HS-27A (cell line): ENCODE measurements around the gene ALDH5A1.
"Not testable (repeated sequence)": the region's sequence is repeated elsewhere in the genome, so short reads cannot be mapped to it uniquely, and the experiment has no call there.

Experiments used
- DNase-seq: peaks from one replicate; pipeline ENCODE4 v3.0.0-alpha.2; 2012; ENCODE audit warnings: low read depth, missing footprints

ALDH5A1 gene

DNA sequence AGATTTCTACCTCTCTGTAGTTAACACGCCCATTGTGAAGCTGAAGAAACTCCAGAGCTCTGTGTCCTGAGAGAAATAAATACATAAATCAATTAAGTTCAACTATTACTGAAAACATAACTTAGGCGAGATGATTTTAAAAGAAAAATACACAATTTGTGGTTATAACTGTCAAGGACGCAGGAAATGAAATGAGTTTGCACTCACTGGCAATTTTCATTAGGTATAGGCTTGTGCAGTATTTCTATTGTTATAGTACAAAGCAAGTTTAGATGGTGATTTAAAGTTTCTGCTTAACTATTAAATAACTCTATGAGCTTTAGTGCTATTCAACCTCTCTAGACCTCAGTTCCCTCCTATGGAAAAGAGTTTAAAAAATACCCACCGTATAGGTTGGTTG is 8.7 kb upstream of the ALDH5A1 start:
- DNase-seq = no peak

DNA sequence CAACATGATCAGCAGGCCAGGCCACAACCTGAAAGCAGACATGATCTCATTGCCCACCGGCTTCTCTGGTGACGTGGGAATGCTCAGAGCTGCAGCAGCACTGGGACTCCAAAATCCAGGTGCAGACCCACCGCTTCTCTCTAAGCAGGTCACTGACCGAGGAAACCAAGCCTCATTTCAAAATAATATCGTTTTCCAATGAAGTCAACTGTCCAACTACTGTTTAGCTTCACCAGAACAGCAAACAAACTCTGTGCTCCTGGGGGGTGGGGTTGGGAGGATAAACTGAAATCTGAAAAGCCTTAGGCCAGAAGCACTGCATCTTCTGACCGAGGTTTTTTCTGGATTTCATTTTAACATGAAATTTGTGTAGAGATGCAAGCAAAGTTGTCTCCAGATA is 5.3 kb upstream of the ALDH5A1 start, which contains the start of gene GPLD1:
TSS of gene GPLD1 (minus strand) at position 109 of the 400 bp plus-strand sequence. CDS start at position 42, 67 bp downstream.
- no peak for DNase-seq

DNA sequence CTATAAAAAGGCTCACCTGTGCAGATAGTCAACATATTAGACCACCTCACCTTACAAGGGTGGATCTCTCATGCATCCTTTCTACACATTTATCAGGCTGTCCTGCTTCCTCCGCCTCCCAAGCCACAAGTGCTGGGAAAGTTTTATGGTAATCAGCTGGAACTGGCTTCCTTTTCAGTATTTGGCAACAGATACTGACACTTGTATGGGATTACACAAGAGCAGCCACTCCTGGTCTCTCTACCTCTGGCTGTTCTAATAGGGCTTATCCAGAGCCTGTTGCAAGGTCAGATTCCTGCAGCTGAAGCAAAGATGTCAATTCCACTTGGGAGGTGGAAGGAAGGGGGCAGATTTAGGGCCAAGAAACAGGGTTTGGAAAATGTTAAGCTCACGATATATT is 4.9 kb upstream of the ALDH5A1 start:
- DNase-seq = no peak

DNA sequence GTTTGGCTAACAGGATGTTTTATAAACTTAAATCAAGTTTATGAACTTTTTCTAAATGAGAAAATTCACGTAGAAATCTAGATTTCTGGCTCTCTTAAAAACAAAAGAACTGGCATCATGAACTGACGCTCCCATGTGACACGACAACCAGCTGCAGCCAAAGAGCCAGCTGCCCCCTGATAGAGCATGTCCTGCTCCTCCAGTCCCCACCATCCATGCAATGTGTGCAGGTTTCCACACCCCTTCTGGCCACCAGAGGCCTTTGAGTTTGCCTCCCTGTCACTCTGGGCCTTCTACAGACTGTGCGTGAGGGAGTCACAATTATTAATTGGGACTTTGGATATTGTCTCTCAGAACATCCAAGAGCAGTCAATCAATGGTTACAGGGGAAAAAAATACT is 3.8 kb upstream of the ALDH5A1 start:
- DNase-seq = no peak

DNA sequence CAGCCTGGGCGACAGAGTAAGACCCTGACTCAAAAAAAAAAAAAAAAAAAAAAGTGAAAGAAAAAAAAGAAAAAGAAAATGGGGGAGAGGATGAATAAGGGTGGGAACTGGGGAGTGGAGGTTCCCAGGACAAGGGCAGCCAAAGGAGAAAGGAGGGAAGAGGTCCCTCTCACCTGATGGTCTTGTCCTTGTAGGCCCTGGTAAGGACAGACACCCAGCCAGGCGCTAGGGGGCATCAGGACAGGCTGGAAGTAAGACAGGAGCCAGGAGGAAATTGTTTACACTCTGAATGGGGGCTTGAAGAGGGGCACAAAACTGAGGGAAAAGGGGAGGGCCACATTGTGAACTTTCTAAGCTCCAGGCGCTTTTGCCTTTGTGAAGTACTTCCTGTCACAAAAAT is 2.3 kb upstream of the ALDH5A1 start:
- DNase-seq = no peak

DNA sequence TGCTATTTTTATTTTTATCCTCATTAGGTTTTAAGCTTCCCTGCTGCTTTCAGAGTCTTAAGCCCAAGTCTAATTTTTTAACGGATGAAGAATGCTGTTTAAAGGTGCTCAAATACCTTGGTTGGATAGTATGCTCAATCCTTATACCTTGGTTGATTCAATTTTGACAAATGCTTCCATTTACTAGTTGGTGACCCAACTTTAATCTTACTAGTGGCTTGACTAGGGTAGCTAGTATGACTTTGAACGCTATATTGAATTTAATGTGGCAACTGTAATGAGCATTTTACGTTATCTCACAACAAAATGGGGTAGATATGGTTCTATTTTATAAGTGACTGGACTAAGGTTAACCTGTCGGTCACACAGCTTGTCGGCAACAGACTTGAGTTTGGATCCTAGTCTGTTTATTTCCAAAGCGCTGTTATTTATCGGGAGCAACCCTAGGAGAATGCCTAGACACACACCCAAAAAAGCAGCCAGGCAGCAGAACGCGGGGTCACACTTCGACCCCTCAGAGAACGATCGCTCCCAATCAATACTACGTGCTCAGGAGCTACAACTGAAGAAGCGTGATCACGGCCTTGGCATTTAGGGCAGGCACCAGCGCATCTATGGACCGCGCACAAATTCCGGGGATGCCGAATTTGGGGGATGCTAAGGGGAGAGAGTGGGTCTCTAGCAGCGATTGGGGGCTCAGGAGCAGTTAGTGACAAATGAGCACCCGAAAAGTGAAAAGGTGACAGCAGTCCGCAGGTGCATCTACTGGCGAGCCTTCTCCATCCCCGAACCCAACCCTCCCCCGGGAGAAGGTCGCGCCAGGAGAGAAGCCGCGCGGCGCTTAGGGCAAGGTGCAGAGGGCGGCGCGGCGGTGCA is 586 bp upstream of the ALDH5A1 start:
- no peak for DNase-seq

DNA sequence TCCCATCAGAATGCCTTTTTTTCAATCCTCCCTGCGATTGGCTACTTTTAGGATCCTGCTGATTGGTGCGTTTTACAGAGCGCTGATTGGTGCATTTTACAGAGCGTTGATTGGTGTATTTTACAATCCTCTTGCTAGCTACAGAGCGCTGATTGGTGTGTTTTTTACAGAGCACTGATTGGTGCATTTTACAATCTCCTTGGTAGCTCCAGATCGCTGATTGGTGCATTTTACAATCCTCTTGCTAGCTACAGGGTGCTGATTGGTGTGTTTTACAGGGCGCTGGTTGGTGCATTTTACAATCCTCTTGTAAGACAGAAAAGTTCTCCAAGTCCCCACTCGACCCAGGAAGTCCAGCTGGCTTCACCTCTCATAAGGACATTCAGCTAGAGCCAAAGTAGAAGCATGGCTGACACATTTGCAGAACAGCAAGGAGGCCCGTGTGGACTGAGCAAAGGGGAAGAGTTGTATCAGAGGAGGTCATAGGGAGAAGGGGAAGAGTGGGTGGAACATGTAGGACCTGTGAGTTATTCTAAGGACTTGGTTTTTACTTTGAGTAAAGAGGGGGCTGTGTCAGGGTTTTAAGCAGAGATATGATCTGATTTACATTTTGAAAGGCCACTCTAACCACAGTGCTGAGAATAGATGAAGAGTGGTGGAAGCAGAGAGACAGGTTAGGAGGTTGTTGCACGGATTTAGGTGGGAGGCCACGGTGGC is 2.6 kb downstream of the ALDH5A1 start:
- no peak for DNase-seq

DNA sequence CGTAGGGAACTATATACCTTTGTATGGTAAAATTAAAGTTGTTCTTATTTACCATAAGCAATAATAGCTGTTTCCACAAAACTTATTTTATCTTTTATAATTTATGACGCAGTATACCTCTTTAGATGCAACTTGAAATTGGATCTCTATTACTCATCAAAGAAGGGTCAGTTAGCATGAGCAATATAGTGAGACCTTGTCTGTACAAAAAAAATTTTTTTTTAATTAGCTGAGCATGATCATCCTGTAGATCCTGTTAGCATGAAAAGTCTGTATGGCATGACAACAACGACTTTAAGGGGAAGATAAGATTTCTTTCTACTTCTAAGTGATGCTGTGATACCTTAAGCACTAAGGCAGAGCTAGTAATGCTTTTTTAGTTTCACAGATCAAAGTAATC is 5.9 kb downstream of the ALDH5A1 start:
- DNase-seq = no peak

DNA sequence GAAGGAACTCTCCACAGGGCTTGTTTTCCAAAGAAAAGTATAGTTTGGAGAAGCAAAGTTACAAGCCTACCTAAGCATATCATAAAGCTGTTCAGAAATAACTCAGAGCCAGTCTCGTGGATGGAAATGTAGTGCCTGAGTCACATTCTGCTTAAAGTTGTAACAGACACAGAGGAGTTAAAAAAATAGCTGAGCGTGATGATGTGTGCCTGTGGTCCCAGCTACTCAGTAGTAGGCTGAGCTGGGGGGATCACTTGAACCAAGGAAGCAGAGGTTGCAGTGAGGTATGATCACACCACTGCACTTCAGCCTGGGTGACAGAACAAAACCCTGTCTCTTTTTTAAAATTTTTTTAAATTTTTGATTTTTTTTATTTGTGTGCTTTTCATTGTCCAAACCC is 6.6 kb downstream of the ALDH5A1 start:
- no peak for DNase-seq

DNA sequence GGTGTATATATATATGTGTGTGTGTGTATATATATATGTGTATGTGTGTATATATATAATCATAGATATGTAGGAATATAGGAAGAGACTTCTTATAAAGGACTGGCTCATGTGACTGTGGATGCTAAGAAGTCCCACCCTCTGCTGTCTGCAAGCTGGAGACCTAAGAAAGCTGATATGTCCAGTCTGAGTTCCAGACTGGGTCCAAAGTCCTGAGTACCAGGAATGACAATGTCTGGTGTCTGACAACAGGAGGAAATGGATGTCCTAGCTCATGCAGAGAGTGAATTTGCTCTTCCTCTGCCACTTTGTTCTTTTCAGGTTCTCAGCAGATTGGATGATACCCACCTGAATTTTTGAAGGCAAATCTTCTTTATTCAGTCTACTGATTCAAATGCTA is 7.1 kb downstream of the ALDH5A1 start:
- no peak for DNase-seq

DNA sequence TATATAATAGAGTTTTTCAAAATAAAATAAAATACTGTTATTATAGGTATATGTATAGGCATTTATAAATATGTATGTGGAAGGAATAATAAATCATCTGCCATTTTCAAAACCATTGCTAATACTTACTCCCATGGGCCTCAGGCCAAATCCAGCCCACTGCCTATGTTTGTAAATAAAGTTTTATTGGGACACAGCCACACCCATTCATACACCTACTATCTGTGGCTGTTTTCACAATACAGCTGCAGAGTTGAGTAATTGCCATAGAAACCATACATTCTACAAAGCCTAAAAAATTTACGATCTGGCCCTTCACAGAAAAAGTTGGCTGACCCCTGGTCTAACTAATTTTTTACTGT is 9.5 kb downstream of the ALDH5A1 start:
- no peak for DNase-seq

DNA sequence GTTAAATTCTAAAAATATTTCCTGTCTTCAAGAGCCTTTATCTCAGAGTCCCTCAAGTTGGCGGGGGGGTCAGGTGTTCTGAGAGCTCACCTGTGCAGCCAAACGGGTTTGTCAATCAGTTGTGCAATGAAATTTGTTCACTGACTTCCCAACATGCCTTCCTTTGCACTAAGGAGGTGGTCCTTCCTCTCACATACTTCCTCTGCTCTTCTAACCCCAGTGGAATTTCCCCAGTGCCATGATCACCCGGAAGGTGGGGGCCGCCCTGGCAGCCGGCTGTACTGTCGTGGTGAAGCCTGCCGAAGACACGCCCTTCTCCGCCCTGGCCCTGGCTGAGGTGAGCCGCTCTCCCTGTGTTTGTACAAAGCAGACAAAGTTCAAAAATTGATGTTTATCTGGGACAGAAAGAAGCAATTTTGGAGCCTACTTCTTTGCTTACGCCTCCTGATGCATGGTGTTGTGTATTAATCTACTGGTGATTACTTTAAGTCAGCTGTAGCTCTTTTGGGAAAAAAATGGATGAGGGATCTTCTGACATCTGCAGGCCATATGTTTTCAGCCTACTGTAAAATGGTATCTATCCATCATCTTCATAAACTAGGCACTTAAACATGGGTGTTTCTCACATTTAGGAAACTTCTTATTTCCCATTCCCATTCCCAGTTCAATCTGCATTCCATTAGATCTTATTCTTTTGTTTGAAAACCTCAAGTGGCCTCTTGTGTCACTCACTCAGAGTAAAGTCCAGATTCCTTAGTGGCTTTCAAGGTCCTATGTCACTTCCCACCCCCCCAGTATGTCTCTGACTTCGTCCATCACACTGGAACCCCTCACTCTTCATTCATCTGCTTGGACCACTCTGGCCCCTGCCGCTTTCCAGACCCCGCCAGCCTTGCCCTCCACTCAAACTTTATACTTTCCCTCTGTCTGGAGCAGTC is 10.1 kb downstream of the ALDH5A1 start:
- no peak for DNase-seq

DNA sequence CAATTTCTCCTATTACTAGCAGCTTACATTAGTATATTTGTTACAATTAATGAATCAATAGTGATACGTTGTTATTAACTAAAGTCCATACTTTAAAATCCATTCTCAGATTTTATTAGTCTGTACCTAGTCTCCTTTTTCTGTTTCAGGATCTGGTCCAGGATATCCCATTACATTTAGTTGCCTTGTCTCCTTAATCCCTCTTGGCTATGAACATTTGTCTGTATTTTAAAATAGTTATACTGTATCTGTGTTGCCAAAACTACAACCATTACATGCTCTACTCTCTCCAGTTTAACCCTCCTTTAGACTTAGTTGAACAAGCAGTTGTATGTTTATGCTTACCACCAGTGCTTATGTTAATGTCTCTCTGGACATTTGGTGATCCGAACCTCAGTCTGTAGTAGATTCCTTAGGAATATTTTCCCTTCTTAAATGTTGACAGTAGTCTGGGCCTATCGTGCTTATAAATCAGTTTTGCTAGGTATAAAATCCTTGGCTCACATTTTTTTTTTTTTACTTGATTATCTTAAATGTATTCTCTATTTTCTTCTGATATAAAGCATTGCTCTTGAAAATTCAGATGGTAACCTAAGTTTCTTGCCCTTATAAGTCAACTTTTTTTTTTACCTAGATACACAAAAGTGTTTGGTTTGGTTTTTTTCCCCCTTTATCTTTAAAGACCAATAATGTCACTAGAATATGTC is 12.2 kb downstream of the ALDH5A1 start:
- no peak for DNase-seq

DNA sequence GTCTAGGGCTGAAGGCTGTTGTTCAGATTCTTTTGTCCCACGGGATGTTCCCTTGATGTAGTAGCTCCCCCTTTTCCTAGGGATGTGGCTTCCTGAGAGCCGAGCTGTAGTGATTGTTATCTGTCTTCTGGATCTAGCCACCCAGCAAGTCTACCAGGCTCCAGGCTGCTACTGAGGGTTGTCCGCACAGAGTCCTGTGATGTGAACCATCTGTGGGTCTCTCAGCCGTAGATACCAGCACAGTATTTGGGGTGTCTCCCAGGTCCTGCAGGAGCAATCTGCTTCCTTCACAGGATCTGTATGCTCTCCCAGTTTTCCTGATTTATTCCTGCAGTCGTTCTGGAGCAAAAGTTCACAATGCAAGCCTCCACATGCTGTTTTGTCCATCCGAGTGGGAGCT is 17.2 kb downstream of the ALDH5A1 start:
- DNase-seq = not testable (repeated sequence)

DNA sequence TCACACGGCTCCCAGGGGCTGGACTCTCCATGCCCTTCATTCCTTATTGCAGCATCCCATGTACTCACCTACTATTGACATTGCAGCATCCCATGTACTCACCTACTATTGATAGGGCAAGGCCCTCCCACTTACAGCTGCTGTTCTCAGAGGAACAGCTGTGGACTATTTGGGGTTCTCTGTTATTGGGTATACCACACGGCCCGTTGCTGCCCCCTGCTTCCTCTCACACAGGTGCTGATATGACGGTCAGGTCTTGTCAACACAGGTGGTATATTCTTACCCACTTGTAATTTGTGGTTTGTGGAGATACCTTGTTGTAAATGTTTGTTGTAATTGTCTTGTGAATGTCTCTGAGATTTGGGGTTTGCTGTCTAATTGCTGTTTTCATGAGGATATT is 18.8 kb downstream of the ALDH5A1 start:
- no peak for DNase-seq

DNA sequence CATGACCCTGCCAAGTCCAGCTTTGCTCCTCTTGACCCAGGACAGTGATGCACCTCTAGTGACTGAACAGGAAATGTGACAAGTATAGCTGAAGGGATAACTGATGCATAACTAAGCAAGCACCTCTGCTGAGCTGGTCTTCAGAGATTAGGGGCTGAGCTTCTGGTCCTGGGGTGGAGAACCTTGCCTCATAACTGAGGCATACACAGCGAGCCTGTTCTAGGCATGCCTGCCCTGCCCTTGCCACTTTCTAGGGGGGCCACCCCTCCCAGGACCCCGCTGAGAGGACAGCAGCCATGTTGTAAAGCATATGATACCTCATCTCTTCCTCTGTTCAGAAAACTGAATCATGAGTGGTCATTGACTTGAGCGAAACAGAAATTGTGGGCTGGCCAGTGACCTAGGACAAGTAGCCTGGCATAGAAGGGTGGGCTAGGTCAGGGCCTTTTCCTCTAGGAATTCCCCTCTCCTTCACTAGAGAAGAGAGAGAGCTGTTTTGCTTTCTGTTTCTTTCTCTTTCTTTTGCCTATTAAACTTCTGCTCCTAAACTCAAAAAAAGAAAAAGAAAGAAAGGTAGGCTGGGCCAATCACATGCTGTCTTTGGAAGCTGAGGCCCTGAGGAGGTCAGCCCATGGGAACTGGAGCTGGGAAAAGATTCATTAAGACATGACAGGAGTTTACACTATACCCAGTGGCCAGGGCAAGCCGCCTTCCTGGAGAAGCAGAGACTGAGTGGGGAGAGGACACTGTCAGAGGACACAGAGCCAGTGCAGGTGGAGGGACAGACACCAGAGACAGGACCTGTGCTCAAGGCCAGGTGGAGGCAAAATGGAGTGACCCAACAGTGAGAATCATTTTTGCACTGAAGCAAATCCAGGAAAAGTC is 23.1 kb downstream of the ALDH5A1 start:
- DNase-seq = no peak

DNA sequence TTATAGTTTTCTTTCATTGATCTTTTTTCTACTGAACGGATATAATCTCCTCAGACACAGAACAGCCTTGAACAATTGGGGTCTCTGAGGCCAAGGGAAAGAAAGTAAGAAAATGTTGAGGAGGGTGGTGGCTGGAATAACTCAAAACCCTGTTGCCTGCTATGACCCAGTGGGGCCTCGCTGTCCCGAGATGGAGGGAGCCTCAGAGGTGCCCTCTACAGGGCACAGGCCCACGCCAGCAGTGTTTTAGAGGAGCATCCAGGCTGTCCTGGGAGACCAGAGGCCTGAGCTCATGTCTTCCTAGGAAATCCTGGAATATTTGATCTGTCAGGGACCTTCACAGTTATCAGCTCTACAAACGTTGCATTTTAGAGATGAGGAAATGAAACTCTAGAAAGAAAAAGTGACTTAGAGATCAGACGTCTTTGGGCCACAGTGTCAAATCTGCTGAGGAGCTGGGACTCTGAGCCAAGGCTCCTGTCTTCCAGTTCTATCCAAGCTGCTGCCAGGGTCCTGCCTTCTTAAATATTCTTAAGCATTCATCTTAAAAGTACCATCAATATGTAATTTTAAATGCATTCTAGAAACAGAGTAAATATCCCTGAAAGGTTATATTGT is 26.3 kb downstream of the ALDH5A1 start:
- DNase-seq = no peak

DNA sequence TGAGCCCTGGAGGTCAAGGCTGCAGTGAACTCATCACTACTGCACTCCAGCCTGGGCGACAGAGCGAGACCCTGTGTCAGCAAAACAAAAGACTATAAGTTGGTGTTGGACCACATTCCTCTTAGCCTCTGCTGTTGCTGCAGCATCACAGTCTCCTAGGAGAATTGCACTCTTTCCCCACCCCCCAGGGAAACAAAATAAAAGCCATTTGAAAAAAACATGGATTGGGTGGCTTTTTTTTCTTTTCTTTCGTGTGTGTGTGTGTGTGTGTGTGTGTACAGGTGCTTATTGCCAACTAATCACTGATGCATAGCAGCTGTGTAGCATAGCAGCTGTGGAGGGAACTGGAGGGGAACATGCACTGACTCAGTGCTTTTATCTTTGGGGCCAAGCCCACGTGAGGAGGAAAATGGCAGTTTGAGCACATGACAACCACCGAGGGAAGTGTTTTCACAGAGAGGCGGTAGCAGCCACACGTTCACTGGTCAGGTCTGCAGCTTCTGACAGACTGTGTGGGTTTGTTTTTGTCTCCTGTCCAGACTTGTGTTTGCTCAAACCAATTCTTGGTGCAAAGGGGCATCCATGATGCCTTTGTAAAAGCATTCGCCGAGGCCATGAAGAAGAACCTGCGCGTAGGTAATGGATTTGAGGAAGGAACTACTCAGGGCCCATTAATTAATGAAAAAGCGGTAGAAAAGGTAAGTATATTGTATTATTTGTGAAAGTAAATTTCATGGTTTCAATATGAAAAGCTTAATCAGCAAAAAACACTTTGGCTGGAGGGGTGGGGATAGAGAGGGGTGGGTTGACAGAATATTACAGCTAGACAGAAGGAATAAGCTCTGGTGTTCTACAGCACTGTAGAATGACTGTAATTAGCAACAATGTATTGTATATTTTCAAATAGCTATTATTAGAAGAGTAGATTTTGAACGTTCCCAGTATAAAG is 27.7 kb downstream of the ALDH5A1 start:
- DNase-seq = no peak

DNA sequence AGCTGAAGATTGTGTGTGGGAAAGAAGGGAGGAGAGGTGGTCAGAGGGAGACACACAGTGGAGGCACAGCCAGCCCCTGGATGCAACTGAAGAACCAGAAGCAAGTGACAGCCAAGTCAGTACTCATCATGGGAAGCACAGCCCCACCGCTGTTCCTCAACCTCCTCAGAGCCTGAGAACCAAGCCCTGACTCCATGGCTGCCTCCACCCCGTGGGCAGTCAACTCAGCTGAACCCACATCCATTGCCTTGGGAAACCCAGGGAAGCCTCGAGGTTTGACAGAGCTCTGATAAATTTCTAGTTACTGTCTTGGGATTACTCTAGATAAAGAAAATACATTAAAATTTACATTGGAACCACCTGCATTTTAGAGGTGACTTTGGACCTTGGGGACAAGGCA is 29.6 kb downstream of the ALDH5A1 start:
- DNase-seq = no peak
